ENCODE data around the gene LRP1B. TPM values are rescaled to one million over a fixed set of nuclear protein-coding genes. Genes with fewer than 3 reads are reported as not detected.

The LRP1B gene
- total RNA-seq, 4 donors from 2014 or later: 0.42 to 0.71 (median 0.65) TPM

- Histone ChIP-seq H3K9me3 (no peaks in the 10 kb centered on the region), H3K4me3 (no peak overlapping the region), H3K4me1 (no peaks in the 10 kb centered on the region), H3K36me3 (no peaks in the 10 kb centered on the region), H3K27me3 (no peaks in the 10 kb centered on the region), H3K27ac (replicated peaks in 1 of 4) (no peak overlapping the region)
- intact Hi-C loops (cut with DNase I): no loop called here
- TF ChIP-seq POLR2A (IDR thresholded peaks at IDR 0.05; ENCODE audit: low read depth) (no peak), POLR2AphosphoS5 (IDR thresholded peaks at IDR 0.05) (no peak), EP300 (IDR thresholded peaks at IDR 0.05) (no peak)
- TF ChIP-seq, protein P1, sequence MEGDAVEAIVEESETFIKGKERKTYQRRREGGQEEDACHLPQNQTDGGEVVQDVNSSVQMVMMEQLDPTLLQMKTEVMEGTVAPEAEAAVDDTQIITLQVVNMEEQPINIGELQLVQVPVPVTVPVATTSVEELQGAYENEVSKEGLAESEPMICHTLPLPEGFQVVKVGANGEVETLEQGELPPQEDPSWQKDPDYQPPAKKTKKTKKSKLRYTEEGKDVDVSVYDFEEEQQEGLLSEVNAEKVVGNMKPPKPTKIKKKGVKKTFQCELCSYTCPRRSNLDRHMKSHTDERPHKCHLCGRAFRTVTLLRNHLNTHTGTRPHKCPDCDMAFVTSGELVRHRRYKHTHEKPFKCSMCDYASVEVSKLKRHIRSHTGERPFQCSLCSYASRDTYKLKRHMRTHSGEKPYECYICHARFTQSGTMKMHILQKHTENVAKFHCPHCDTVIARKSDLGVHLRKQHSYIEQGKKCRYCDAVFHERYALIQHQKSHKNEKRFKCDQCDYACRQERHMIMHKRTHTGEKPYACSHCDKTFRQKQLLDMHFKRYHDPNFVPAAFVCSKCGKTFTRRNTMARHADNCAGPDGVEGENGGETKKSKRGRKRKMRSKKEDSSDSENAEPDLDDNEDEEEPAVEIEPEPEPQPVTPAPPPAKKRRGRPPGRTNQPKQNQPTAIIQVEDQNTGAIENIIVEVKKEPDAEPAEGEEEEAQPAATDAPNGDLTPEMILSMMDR (IDR thresholded peaks at IDR 0.05): no peak
- WGBS: 86% methylated on average over 3 of the region's 3 CpGs
- DNase-seq (ENCODE audit: extremely low spot score): no peak
Observed at GRCh38 chr2:141805302-141805701, 325.5 kb downstream of the LRP1B start.

- Histone ChIP-seq H3K27ac (replicated peaks in 1 of 4) (no peak overlapping the region), H3K9me3 (no peaks in the 10 kb centered on the region), H3K4me1 (no peaks in the 10 kb centered on the region), H3K4me3 (no peak overlapping the region), H3K27me3 (no peaks in the 10 kb centered on the region), H3K36me3 (no peaks in the 10 kb centered on the region)
- TF ChIP-seq EP300 (IDR thresholded peaks at IDR 0.05): no peak
- TF ChIP-seq, protein P1 (IDR thresholded peaks at IDR 0.05): no peak
- TF ChIP-seq POLR2AphosphoS5 (IDR thresholded peaks at IDR 0.05): no peak
- TF ChIP-seq POLR2A (IDR thresholded peaks at IDR 0.05; ENCODE audit: low read depth): no peak
- intact Hi-C loops (cut with DNase I): no loop called here
- no peak for DNase-seq (ENCODE audit: extremely low spot score)
Observed at GRCh38 chr2:141796449-141796848, 334.4 kb downstream of the LRP1B start.

DNA sequence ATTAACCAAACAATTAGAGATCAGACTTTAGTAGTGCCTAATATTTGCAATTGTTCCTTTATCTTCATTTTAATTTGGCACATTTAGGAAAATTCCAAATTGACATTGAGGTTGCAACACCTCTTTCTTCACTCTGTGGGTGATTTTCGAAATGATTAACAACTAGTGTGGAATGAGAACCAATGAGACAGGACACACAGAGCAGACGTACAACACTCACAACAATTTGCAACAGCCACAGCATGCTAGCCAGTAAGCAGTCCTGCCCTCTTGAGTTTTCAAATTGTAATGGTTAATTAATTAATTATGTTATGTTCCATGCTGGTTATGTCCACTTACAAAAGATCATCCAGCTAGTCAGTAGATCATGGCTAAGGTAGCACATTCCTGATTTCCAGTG, 339.3 kb downstream of the LRP1B start:
- WGBS: 73% methylated on average over 2 of the region's 2 CpGs
- intact Hi-C loops (cut with DNase I): no loop called here

GRCh38 chr2:141782574-141782973, 348.2 kb downstream of the LRP1B start:
- Histone ChIP-seq H3K36me3 (no peaks in the 10 kb centered on the region), H3K27me3 (no peaks in the 10 kb centered on the region), H3K4me3 (no peak overlapping the region), H3K27ac (replicated peaks in 1 of 4) (no peak overlapping the region), H3K4me1 (no peaks in the 10 kb centered on the region), H3K9me3 (no peaks in the 10 kb centered on the region)
- DNase-seq (ENCODE audit: extremely low spot score): no peak
- TF ChIP-seq POLR2AphosphoS5 (IDR thresholded peaks at IDR 0.05) (no peak), POLR2A (IDR thresholded peaks at IDR 0.05; ENCODE audit: low read depth) (no peak), EP300 (IDR thresholded peaks at IDR 0.05) (no peak)
- TF ChIP-seq, protein P1 (IDR thresholded peaks at IDR 0.05): no peak
- 60% methylated on average over 1 of the region's 1 CpG for WGBS
- intact Hi-C loops (cut with DNase I): no loop called here

More for the DNA sequence above, 339.3 kb downstream of the LRP1B start:
- Histone ChIP-seq H3K36me3 (no peaks in the 10 kb centered on the region), H3K4me3 (no peak overlapping the region), H3K9me3 (no peaks in the 10 kb centered on the region), H3K27me3 (no peaks in the 10 kb centered on the region), H3K27ac (replicated peaks in 1 of 4) (no peak overlapping the region), H3K4me1 (no peaks in the 10 kb centered on the region)
- no peak for DNase-seq (ENCODE audit: extremely low spot score)
- TF ChIP-seq EP300 (IDR thresholded peaks at IDR 0.05): no peak
- TF ChIP-seq POLR2A (IDR thresholded peaks at IDR 0.05; ENCODE audit: low read depth): no peak
- no peak for TF ChIP-seq POLR2AphosphoS5 (IDR thresholded peaks at IDR 0.05)
- TF ChIP-seq, protein P1 (IDR thresholded peaks at IDR 0.05): no peak

GRCh38 chr2:141778315-141778835, 352.4 kb downstream of the LRP1B start:
- Histone ChIP-seq H3K27me3 (no peaks in the 10 kb centered on the region), H3K4me3 (no peak overlapping the region), H3K9me3 (no peaks in the 10 kb centered on the region), H3K27ac (replicated peaks in 1 of 4) (no peak overlapping the region), H3K36me3 (no peaks in the 10 kb centered on the region), H3K4me1 (no peaks in the 10 kb centered on the region)
- 63% methylated on average over 2 of the region's 2 CpGs for WGBS
- TF ChIP-seq POLR2AphosphoS5 (IDR thresholded peaks at IDR 0.05): no peak
- intact Hi-C loops (cut with DNase I): no loop called here
- no peak for DNase-seq (ENCODE audit: extremely low spot score)

All from esophagus muscularis mucosa (tissue), 4 donors.